ENCODE results near the gene AGAP1. TPM values are rescaled to one million over a fixed set of nuclear protein-coding genes. Genes with fewer than 3 reads are reported as not detected.

AGAP1 gene
- total RNA-seq, 6 experiments from 2014 or later: 8.1 to 11.2 (median 9.8) TPM

DNA sequence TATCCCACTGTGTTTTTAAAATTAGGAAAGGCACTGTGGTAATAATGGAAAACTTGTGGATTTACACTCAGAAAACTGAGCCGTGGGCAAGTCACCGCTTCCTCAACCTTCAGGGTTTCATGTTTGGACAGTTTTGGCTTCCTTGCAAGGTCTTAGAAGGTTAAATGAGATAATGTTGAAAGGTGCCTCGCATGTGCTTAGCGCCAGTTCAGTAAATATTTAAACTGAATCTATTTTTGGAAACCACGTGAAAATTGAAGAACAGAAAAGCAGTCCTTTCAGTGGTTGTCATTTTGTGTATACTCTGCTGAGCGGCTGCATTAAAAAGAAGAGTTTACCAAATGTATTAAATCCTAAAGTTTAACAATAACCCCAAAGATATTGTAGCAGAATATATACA lies 15.2 kb upstream of the AGAP1 start:
- H3K36me3 ChIP-seq: no peaks in the 10 kb centered on the region
- H3K27ac ChIP-seq: no peak overlapping the region
- DNase-seq (no peak), ATAC-seq (peak; percentile 62 to 81 (median 71))
- intact Hi-C loops (cut with DNase I): no loop called here
- 24% methylated on average over 6 of the region's 6 CpGs for WGBS (ENCODE audit: insufficient coverage, low coverage, low lambda C conversion rate, missing lambda C conversion rate)
- TF ChIP-seq, protein P1, sequence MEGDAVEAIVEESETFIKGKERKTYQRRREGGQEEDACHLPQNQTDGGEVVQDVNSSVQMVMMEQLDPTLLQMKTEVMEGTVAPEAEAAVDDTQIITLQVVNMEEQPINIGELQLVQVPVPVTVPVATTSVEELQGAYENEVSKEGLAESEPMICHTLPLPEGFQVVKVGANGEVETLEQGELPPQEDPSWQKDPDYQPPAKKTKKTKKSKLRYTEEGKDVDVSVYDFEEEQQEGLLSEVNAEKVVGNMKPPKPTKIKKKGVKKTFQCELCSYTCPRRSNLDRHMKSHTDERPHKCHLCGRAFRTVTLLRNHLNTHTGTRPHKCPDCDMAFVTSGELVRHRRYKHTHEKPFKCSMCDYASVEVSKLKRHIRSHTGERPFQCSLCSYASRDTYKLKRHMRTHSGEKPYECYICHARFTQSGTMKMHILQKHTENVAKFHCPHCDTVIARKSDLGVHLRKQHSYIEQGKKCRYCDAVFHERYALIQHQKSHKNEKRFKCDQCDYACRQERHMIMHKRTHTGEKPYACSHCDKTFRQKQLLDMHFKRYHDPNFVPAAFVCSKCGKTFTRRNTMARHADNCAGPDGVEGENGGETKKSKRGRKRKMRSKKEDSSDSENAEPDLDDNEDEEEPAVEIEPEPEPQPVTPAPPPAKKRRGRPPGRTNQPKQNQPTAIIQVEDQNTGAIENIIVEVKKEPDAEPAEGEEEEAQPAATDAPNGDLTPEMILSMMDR (IDR thresholded peaks at IDR 0.05): no peak
- TF ChIP-seq POLR2A (IDR thresholded peaks at IDR 0.05): no peak
- H3K27me3 ChIP-seq: no peaks in the 10 kb centered on the region
- H3K4me1 ChIP-seq: no peaks in the 10 kb centered on the region
- peaks cover 0 to 8% (median 0%) of the 10 kb centered on the region in 4 donors for H3K9me3 ChIP-seq
- H3K4me3 ChIP-seq: no peak overlapping the region

DNA sequence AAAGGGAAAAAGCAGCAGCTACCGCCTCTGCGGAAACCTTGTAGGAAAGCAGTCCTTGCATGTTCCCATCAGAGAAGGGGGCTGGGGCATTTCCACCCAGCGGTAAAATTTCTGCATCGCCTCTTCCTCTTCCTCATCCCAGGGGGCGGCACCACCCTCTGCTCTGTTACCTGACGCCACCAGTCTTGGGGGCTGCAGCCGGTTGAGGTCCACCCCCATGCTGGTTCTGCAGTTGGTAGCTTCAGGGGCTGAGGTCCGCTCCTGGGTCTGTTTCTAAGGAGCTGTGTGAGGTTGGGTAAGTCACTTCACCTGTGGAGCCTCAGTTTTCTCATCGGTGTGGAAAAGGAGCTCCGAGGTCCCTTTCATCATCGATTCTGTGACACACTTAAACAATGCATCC lies 14.2 kb upstream of the AGAP1 start:
- Histone ChIP-seq H3K27ac (no peak overlapping the region), H3K4me3 (no peak overlapping the region), H3K27me3 (no peaks in the 10 kb centered on the region), H3K9me3 (peaks cover 0 to 8% (median 0%) of the 10 kb centered on the region in 4 donors), H3K4me1 (no peaks in the 10 kb centered on the region), H3K36me3 (no peaks in the 10 kb centered on the region)
- no peak for ATAC-seq
- WGBS (ENCODE audit: insufficient coverage, low coverage, low lambda C conversion rate, missing lambda C conversion rate): 75% methylated on average over 3 of the region's 11 CpGs
- intact Hi-C loops (cut with DNase I): no loop called here
- DNase-seq: no peak
- TF ChIP-seq, protein P1 (IDR thresholded peaks at IDR 0.05): no peak
- TF ChIP-seq POLR2A (IDR thresholded peaks at IDR 0.05): no peak

DNA sequence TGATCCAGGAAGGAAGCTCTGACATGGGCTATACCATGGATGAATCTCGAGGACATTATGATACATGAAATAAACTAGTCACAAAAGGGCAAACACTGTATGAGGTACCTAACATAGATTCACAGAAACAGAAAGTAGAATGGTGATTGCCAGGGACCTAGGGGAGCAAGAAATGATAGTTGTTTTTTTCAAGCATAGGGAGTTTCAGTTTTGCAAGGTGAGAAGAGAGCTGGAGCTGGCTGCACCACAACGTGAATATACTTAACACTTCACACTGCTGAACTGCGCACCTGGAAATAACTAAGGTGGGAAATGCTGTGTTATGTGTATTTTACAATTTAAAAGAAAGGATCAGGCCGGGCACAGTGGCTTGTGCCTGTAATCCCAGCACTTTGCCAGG lies 13.2 kb upstream of the AGAP1 start:
- ATAC-seq: no peak
- Histone ChIP-seq H3K4me3 (no peak overlapping the region), H3K27me3 (no peaks in the 10 kb centered on the region), H3K27ac (no peak overlapping the region), H3K9me3 (peaks cover 0 to 4% (median 0%) of the 10 kb centered on the region in 4 donors), H3K36me3 (no peaks in the 10 kb centered on the region), H3K4me1 (no peaks in the 10 kb centered on the region)
- TF ChIP-seq, protein P1 (IDR thresholded peaks at IDR 0.05): no peak
- TF ChIP-seq POLR2A (IDR thresholded peaks at IDR 0.05): no peak
- no peak for DNase-seq
- intact Hi-C loops (cut with DNase I): no loop called here
- 77% methylated on average over 4 of the region's 4 CpGs for WGBS (ENCODE audit: insufficient coverage, low coverage, low lambda C conversion rate, missing lambda C conversion rate)

DNA sequence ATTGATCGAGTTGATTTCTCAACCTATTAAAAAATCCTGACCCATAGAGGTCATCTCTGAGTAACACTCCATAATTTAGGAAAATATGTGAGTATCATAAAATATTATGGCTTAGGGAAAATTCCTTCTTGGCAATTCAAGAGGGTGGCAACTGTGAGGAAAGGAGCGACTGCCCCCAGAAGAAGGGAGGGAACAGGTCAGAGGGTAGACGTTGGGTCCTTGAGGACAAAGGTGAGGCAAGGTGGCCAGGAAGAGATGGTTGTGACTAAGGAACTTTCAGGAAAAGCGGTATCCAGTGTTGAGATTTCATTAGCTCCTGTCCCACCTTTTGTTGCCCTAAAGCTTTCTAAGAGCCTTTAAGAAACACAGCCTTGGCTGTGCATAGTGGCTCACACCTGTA lies 10.5 kb upstream of the AGAP1 start:
- no peaks in the 10 kb centered on the region for H3K9me3 ChIP-seq
- 52% methylated on average over 3 of the region's 4 CpGs for WGBS (ENCODE audit: insufficient coverage, low coverage, low lambda C conversion rate, missing lambda C conversion rate)
- intact Hi-C loops (cut with DNase I): no loop called here
- no peaks in the 10 kb centered on the region for H3K4me1 ChIP-seq
- TF ChIP-seq, protein P1 (IDR thresholded peaks at IDR 0.05): no peak
- no peak for TF ChIP-seq POLR2A (IDR thresholded peaks at IDR 0.05)
- no peak overlapping the region for H3K4me3 ChIP-seq
- H3K36me3 ChIP-seq: no peaks in the 10 kb centered on the region
- H3K27ac ChIP-seq: no peak overlapping the region
- H3K27me3 ChIP-seq: no peaks in the 10 kb centered on the region
- no peak for DNase-seq
- ATAC-seq: no peak

DNA sequence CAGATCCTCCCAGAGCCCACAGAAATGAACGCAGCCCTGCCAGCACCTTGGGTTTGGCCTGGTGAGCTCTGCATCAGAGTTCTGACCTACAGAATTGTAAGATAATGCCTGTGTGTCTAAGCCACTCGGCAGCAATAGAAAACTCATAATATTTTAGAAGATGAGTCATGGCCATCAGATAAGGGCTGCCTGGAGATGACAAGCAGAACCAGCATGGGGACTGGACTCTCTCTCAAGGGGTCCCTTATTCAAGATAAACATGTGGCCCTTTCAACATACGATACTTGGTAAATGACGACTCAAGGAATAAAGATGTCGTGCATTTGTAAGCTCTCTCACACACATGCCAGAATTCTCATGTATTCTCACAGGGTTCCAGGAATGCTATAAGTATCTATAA lies 8.5 kb upstream of the AGAP1 start:
- DNase-seq: no peak
- no peaks in the 10 kb centered on the region for H3K4me1 ChIP-seq
- intact Hi-C loops (cut with DNase I): no loop called here
- H3K27me3 ChIP-seq: no peaks in the 10 kb centered on the region
- TF ChIP-seq, protein P1 (IDR thresholded peaks at IDR 0.05): no peak
- no peak for TF ChIP-seq POLR2A (IDR thresholded peaks at IDR 0.05)
- 74% methylated on average over 2 of the region's 5 CpGs for WGBS (ENCODE audit: insufficient coverage, low coverage, low lambda C conversion rate, missing lambda C conversion rate)
- no peak overlapping the region for H3K27ac ChIP-seq
- no peaks in the 10 kb centered on the region for H3K36me3 ChIP-seq
- no peak for ATAC-seq
- no peak overlapping the region for H3K4me3 ChIP-seq
- no peaks in the 10 kb centered on the region for H3K9me3 ChIP-seq

All from right lobe of liver (tissue), 6 donors.